Colonic mucosa (tissue), 4 donors: Measurements from ENCODE around the gene FICD. TPM values are rescaled to one million over a fixed set of nuclear protein-coding genes. Genes with fewer than 3 reads are reported as not detected.

Experiments
- DNase-seq: peaks from one replicate; pipeline ENCODE4 v3.0.0-alpha.2; 2020
- H3K27ac ChIP-seq: fragments of 200-600 bp; one replicate; pipeline ENCODE4 v1.8.0; 2021
- H3K27me3 ChIP-seq: fragments of 200-600 bp; one replicate; pipeline ENCODE4 v1.8.0; 2021
- H3K36me3 ChIP-seq: fragments of 200-600 bp; one replicate; pipeline ENCODE4 v1.8.0; 2021
- H3K4me1 ChIP-seq: fragments of 200-600 bp; one replicate; pipeline ENCODE4 v1.8.0; 2021; ENCODE audit warnings: mild to moderate bottlenecking
- H3K4me3 ChIP-seq: fragments of 200-600 bp; one replicate; pipeline ENCODE4 v1.8.0; 2021
- H3K9ac ChIP-seq, 2 donors: one replicate each; pipeline ENCODE4 v1.7.0; 2013; ENCODE audit warnings: control low read depth in 2 of 2, low read depth in 2 of 2, low read length in 2 of 2
- H3K9me3 ChIP-seq: fragments of 200-600 bp; one replicate; pipeline ENCODE4 v1.8.0; 2021
- CTCF ChIP-seq: fragments of 200-600 bp; IDR thresholded peaks from one replicate; pipeline ENCODE4 v1.8.0; 2022; ENCODE audit warnings: antibody characterized with exemption, mild to moderate bottlenecking
- intact Hi-C: fragments of 100-400 bp; cut with DNase I; formaldehyde crosslinking; loops from one replicate; pipeline ENCODE4 v1.14.1; 2022
- total RNA-seq, 2 donors: library from RNA; stranded (reverse); fragmentation: NEBNext Ultra II Directional in 1 of 2; extraction: Animal tissue kit (Norgen Biotek cat#: 25700) in 1 of 2; gene quantifications; one replicate each; pipeline ENCODE4 v1.2.1, GENCODE V29; 2021
- donor health status: healthy.
- donor health status: DM: no; HTN: no; CAD: no.
- donor health status: DM: no; HTN: no; CAD: no.

Gene FICD
- total RNA-seq, 2 donors from 2014 or later, result 3.5 to 6.2 TPM

- Histone ChIP-seq H3K27me3 (no peaks in the 10 kb centered on the region), H3K36me3 (no peaks in the 10 kb centered on the region), H3K4me3 (no peak overlapping the region), H3K9ac (no peak overlapping the region), H3K4me1 (peaks cover 10% of the 10 kb centered on the region), H3K27ac (no peak overlapping the region), H3K9me3 (no peaks in the 10 kb centered on the region)
- intact Hi-C loops, result no loop called here
- DNase-seq, result no peak
- no peak for TF ChIP-seq CTCF
Observed at GRCh38 chr12:108559007-108559655, 44.1 kb downstream of the FICD start.

GRCh38 chr12:108559748-108560147, 44.7 kb downstream of the FICD start:
- no peak for DNase-seq
- TF ChIP-seq CTCF, result no peak
- H3K27me3 ChIP-seq, result no peaks in the 10 kb centered on the region
- H3K4me1 ChIP-seq, result peaks cover 10% of the 10 kb centered on the region
- H3K9ac ChIP-seq, result peak overlapping the region; percentile 16 to 96
- H3K36me3 ChIP-seq, result no peaks in the 10 kb centered on the region
- H3K4me3 ChIP-seq, result peak overlapping the region; percentile 86
- intact Hi-C loops, result loop anchor here (10.0 kb wide), 2 partner anchors 245 to 395 kb away; no protein-coding TSS in a partner anchor
- no peak overlapping the region for H3K27ac ChIP-seq
- H3K9me3 ChIP-seq, result no peaks in the 10 kb centered on the region

GRCh38 chr12:108560321-108560721, 45.2 kb downstream of the FICD start:
- TF ChIP-seq CTCF, result no peak
- H3K27ac ChIP-seq, result peak overlapping the region; percentile 89
- peak overlapping the region; percentile 76 to 96 for H3K9ac ChIP-seq
- intact Hi-C loops, result loop anchor here (10.0 kb wide), 2 partner anchors 244 to 394 kb away; no protein-coding TSS in a partner anchor
- no peak for DNase-seq
- H3K36me3 ChIP-seq, result no peaks in the 10 kb centered on the region
- peaks cover 10% of the 10 kb centered on the region for H3K4me1 ChIP-seq
- H3K9me3 ChIP-seq, result no peaks in the 10 kb centered on the region
- no peaks in the 10 kb centered on the region for H3K27me3 ChIP-seq
- peak overlapping the region; percentile 86 for H3K4me3 ChIP-seq

GRCh38 chr12:108560752-108561719, 46.0 kb downstream of the FICD start, which contains the start of gene SART3:
TSS of gene SART3 (minus strand) at chr12:108561173. CDS start at chr12:108561154, 19 bp downstream.
- peaks cover 13% of the 10 kb centered on the region for H3K4me1 ChIP-seq
- no peaks in the 10 kb centered on the region for H3K9me3 ChIP-seq
- peak within 1 kb of the TSS; percentile 76 to 96 for H3K9ac ChIP-seq
- H3K27ac ChIP-seq, result peak within 1 kb of the TSS; percentile 89
- H3K36me3 ChIP-seq, result peaks cover under 1% of the 10 kb centered on the region
- peak; percentile 81 for DNase-seq
- no peaks in the 10 kb centered on the region for H3K27me3 ChIP-seq
- TF ChIP-seq CTCF, result no peak
- intact Hi-C loops, result loop anchor here (10.0 kb wide), 2 partner anchors 244 to 394 kb away; no protein-coding TSS in a partner anchor
- peak within 1 kb of the TSS; percentile 86 for H3K4me3 ChIP-seq

GRCh38 chr12:108561852-108562347, 46.8 kb downstream of the FICD start:
- DNase-seq, result no peak
- Histone ChIP-seq H3K36me3 (peaks cover 4% of the 10 kb centered on the region), H3K4me1 (peaks cover 14% of the 10 kb centered on the region), H3K4me3 (peak overlapping the region; percentile 86), H3K9ac (peak overlapping the region; percentile 60 to 96), H3K9me3 (no peaks in the 10 kb centered on the region), H3K27me3 (no peaks in the 10 kb centered on the region), H3K27ac (peak overlapping the region; percentile 89)
- TF ChIP-seq CTCF, result no peak
- intact Hi-C loops, result loop anchor here (2.0 to 10.0 kb wide), 3 partner anchors 57 to 393 kb away; no protein-coding TSS in a partner anchor
